ENCODE measurements around the gene SHH.

GRCh38 chr7:155794196-155794595, 18.1 kb downstream of the SHH start:
- TF ChIP-seq CTCF (IDR thresholded peaks at IDR 0.05) (no peak), POLR2A (IDR thresholded peaks at IDR 0.05) (no peak)
